Subcutaneous adipose tissue (tissue), 4 donors: ENCODE results near the gene DIPK1A. TPM values are rescaled to one million over a fixed set of nuclear protein-coding genes. Genes with fewer than 3 reads are reported as not detected.

Experiments used
- CTCF ChIP-seq: fragments of 450-650 bp; IDR thresholded peaks from one replicate; pipeline ENCODE4 v1.5.1; 2016; ENCODE audit warnings: low read depth, mild to moderate bottlenecking, control low read depth, antibody characterized with exemption, moderate library complexity
- total RNA-seq, 4 donors: library from RNA; depleted of rRNA; stranded (reverse); fragments of >200 nt; gene quantifications; one replicate each; pipeline ENCODE4 v1.1.0, GENCODE V29; 2016

DIPK1A gene
- total RNA-seq, 4 donors from 2014 or later = 11.9 to 24.6 (median 18.3) TPM

- TF ChIP-seq CTCF = no peak
Measured at GRCh38 chr1:93000751-93001175, 39.5 kb upstream of the DIPK1A start.

- no peak for TF ChIP-seq CTCF
Measured at GRCh38 chr1:93000291-93000690, 39.0 kb upstream of the DIPK1A start.

GRCh38 chr1:92998821-92999220 is 37.6 kb upstream of the DIPK1A start:
- no peak for TF ChIP-seq CTCF

- TF ChIP-seq CTCF = no peak
Measured at GRCh38 chr1:92995441-92996430, 34.5 kb upstream of the DIPK1A start.

GRCh38 chr1:92994105-92994712 is 32.9 kb upstream of the DIPK1A start:
- no peak for TF ChIP-seq CTCF

- no peak for TF ChIP-seq CTCF
Measured at GRCh38 chr1:92993581-92993980, 32.3 kb upstream of the DIPK1A start.

GRCh38 chr1:92992877-92993276 is 31.6 kb upstream of the DIPK1A start:
- no peak for TF ChIP-seq CTCF
